GM18517 (cell line): ENCODE measurements around the gene ATP6V0C.
A peak's percentile ranks its signal among the peaks of the same experiment; 100 is the strongest.
"Not testable (repeated sequence)": the region's sequence is repeated elsewhere in the genome, so short reads cannot be mapped to it uniquely, and the experiment has no call there.

ENCODE experiments used
- ATAC-seq: cut with Tn5 transposase; IDR thresholded peaks from one replicate; pipeline ENCODE4 v1.9.1; 2021; ENCODE audit warnings: mild to moderate bottlenecking, moderate library complexity; ENCODE audit not compliant: unreplicated experiment

ATP6V0C gene

GRCh38 chr16:2527071-2527783 lies 13.5 kb downstream of the ATP6V0C start:
- ATAC-seq = no peak

- ATAC-seq = no peak
These were observed 14.0 kb downstream of the ATP6V0C start for GRCh38 chr16:2527784-2528100.

DNA sequence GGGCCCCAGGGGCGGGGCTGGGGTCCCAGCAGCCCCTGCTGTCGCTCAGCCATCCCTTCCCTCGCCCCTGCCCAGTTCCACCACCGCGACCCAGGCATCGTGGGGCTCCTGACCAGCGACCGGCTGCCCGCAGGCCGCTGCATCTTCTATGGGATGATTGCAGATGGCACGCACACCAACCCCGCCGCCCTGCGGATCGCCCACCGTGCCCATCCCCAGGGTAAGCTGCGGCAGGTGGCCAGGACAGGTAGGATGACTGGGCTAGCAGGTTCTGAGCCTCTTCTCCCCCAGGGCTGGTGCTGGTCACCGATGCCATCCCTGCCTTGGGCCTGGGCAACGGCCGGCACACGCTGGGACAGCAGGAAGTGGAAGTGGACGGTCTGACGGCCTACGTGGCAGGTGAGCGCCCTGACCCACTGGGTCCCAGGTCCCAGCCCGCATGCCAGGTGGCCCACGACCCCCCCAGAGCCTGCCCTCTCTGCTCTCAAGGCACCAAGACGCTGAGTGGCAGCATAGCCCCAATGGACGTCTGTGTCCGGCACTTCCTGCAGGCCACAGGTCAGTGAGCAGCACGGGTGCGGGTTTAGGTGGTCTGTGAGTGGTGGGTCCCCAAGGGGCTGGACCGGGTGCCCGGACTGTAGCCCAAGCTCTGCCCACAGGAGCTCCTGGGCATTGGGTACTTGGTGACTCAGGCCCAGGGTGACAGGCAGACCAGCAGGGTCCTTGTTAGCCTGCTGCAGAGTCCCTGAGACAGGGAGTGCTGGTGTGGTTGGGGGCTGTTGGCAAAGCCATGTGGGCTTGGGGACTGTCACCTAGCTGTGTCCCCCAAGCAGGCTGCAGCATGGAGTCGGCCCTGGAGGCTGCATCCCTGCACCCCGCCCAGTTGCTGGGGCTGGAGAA lies 14.7 kb downstream of the ATP6V0C start:
- no peak for ATAC-seq

- no peak for ATAC-seq
These were observed 15.5 kb downstream of the ATP6V0C start for GRCh38 chr16:2529061-2529931.

DNA sequence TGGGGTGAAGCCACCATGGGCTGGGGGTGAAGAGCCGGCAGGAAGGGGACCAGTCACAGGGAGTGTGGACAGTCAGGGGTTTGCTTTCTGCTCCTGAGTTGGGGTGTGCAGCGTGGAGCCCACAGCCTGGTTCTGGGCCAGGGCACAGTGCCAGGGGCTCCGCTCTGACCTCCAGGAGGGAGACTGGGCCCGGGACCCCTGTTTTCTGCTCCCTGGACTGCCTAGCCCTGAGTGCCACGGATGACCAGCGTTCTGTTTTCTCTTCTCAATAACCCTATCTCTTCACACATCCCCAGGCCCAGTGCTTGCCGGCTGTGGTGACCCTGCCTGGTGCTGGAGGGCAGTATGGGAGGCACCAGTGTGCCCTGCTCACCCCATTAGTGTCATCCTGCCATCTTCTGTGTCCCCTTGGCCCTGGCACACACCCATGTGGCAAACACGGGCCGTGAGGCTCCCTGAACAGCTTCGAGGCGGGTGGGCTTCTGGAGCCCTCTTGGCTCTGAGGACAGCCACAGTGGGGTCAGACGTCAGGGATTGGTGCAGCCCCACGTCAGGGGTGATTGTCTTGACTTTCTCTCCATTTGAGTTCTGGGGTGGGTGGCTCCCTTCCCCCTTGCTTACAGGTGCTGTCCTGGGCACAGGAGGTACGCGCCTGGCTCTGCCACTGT lies 16.3 kb downstream of the ATP6V0C start:
- ATAC-seq = no peak

DNA sequence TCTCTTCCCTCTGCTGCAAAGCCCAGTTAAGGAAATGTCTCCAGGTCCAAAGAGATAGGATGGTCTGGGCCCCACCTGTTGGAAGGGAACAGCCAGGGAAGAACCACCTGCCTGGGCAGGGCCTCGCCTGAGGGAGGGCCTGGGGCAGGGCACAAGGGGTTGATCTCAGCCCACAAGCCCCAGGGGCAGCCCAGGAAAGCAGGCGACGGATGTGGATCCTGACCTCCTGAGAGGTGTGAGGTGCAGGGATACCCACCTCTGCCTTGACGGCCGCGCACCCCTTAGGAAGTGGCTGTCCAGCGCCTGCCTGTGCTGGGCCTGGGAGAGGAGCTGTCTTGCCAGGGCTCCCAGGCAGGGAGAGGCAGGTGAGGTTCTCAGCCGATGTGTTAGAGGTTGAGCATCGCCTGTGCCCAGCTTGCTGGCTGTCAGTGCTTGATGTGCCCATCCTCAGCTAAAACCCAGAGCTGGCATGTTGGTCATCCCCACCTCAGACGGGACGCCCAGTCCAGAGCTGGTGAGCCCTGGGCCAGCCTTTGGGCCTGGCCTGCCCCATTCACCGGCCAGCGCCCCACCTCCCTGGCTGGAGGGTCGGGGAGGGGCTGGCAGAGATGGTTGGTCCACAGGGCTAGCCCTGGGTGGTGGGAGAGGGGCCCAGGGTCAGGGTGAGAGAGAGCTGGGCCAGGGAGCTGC lies 17.0 kb downstream of the ATP6V0C start:
- no peak for ATAC-seq

DNA sequence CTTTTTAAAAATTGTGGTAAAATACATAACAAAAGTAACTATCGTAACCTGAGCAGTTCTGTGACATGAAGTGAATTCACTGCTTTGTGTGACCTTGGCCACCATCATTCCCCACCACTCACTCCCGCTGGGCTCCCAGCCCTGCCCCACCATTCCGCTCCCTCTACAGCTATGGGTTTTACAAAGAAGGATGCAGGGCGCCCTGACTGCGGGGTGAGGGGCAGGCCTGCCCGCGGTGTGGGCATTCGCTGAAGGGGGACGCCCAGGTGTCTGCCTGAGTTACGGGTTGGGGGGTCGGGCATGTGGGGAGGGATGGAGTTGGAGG lies 17.6 kb downstream of the ATP6V0C start, which contains the start of gene CEMP1:
Gene CEMP1 (minus strand): TSS at position 38 of the 325 bp plus-strand sequence. CDS start 335 bp downstream, outside the sequence.
- no peak for ATAC-seq

DNA sequence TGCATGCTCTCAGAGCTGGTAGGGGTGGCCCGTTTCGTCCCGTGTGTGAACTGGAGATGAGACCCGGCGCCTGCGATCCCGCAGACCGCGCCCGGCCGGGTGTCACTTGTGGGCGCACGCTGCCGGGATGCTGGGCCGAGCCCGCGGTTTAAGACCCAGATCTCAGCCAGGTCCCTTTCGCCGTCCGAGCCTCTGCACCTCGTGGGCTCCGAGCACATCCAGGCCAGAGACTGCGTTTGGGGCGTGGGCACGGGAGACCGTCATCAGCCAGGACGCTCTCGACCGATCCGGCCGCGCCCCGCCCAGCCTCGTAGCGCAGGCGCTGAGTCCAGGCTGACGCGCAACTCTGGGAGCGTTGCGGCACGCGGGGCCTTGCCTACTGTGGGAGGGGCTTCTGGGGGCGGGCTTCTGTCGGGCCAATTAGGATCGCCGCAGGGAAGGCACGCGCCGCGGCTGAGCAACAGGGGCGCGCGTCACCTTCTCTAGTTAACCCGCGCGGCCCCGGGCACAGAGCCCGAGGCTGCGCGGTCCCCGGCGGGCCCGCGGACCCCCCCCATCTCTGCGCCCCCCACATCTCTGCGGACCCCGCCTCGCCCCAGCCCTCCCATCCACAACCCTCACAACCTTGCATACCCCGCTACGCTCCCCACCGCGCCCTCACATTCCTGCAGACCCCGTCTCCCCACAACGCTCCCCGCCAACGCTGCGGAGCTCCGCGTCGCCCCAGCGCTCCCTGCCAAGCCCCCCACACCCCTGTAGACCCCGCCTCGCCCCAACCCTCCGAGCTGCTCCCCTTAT lies 18.1 kb downstream of the ATP6V0C start:
- ATAC-seq = peak; percentile 68

DNA sequence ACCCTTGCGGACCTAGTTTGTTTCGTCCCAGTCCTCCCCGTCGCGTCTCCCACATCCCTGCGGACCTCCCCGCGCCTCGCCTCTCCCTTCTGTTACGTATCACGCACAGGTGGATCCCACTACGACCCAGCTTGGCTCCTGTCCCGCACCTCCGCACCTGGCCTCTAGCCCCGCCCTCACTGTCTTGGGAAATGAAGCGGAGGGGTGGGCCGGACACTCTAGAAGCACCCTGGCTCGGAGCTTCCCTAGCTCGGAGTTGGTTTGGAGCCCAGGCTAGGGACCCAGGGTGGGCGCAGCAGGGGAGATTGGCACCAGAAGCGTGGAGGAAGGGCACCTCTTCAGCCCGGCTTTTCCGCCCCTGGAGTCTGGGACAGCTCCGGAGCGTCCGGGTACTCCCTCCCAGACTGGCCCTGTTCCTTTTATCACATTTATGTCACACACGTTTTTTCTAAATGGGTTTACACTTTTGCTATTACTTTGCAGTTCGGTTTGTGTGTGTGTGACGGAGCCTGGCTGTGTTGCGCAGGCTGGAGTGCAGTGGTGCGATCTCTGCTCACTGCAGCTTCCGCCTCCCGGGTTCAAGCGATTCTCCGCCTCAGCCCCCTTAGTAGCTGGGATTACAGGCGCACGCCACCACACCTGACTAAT lies 18.9 kb downstream of the ATP6V0C start:
- no peak for ATAC-seq

DNA sequence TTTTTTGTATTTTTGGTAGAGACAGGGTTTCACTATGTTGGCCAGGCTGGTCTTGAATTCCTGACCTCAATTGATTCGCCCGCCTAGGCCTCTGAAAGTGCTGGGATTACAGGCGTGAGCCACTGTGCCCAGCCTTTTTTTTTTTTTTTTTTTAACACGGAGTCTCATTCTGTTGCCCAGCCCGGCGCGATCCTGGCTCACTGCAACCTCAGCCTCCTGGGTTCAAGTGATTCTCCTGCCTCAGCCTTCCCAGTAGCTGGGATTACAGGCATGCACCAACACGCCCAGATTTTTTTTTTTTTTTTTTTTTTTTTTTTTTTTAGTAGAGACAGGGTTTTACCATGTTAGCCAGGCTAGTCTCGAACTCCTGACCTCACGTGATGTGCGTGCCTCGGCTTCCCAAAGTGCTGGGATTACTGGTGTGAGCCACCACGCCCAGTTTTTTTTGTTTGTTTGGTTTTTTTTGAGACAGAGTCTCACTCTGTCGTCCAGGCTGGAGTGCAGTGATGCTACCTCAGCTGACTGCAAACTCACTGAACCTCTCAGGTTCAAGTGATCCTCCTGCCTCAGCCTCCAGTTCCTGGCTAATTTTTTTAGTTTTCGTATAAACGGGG lies 19.5 kb downstream of the ATP6V0C start:
- ATAC-seq = not testable (repeated sequence)

DNA sequence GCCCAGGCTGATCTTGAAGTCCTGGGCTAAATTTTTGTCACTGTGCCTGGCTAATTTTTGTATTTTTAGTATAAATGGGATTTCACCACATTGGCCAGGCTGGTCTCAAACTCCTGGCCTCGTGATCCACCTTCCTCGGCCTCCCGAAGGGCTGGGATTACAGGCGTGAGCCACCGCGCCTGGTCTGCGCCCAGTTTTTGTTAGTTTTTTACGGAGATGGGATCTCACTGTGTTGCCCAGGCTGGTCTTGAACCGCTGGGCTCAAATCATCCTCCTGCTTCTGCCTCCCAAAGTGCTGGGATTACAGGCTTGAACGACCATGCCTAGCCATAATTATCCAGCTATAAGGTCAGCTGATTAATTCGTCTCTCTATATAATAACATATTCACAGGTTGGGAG lies 20.2 kb downstream of the ATP6V0C start:
- no peak for ATAC-seq

GRCh38 chr16:2534335-2534734 lies 20.6 kb downstream of the ATP6V0C start:
- ATAC-seq = not testable (repeated sequence)

- ATAC-seq = no peak
These were observed 21.9 kb downstream of the ATP6V0C start for GRCh38 chr16:2535625-2536013.

GRCh38 chr16:2537451-2538379 lies 24.0 kb downstream of the ATP6V0C start, which contains the start of gene PDPK1:
Gene PDPK1, plus strand, starts transcription at chr16:2538021. Its CDS starts 92 bp downstream, at chr16:2538113.
- peak; percentile 62 for ATAC-seq

DNA sequence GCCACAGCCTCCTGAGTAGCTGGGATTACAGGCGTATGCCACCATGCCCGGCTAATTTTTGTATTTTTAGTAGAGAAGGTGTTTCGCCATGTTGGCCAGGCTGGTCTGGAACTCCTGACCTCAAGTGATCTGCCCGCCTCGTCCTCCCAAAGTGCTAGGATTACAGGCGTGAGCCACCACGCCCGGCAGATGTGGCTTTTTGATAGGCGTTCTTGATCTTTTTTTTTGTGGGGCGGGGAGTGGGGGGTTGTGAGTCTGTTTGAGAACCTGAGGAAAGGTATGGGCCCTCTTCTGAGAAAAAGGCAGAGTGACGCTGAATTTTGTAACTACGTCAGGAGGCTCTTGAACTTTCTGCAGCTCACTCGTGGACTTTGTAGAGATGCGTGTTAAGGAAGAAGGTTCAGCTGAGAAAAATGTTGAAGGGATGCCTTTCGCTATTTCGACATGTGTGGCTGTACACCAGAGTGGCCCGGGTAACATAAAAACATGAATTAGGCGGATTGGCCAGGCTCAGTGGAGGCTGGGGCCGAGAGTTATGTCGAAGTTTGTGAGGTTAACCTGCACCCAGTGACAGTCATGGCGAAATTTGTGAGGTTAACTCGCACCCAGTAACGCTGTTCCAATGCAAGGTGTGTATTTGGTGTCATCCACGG lies 25.6 kb downstream of the ATP6V0C start:
- ATAC-seq = not testable (repeated sequence)

GRCh38 chr16:2539845-2540458 lies 26.2 kb downstream of the ATP6V0C start:
- ATAC-seq = not testable (repeated sequence)
